HG02588 (cell line): ENCODE results near the gene ATP2B2.

ENCODE experiments used
- ATAC-seq: cut with Tn5 transposase; IDR thresholded peaks from one replicate; pipeline ENCODE4 v1.9.1; 2021; ENCODE audit warnings: mild to moderate bottlenecking, moderate library complexity; ENCODE audit not compliant: unreplicated experiment

The ATP2B2 gene

GRCh38 chr3:10453431-10454163 is 51.8 kb downstream of the ATP2B2 start:
- ATAC-seq: no peak

GRCh38 chr3:10450494-10451440 is 54.6 kb downstream of the ATP2B2 start:
- ATAC-seq: no peak

- ATAC-seq: no peak
Measured at GRCh38 chr3:10449436-10449835, 56.0 kb downstream of the ATP2B2 start.

- no peak for ATAC-seq
Measured at GRCh38 chr3:10448544-10448943, 56.8 kb downstream of the ATP2B2 start.

GRCh38 chr3:10447527-10448260 is 57.7 kb downstream of the ATP2B2 start:
- no peak for ATAC-seq

- no peak for ATAC-seq
Measured at GRCh38 chr3:10447110-10447509, 58.3 kb downstream of the ATP2B2 start.

- ATAC-seq: no peak
Measured at GRCh38 chr3:10445561-10446175, 59.7 kb downstream of the ATP2B2 start.

GRCh38 chr3:10444511-10444910 is 60.9 kb downstream of the ATP2B2 start:
- no peak for ATAC-seq

GRCh38 chr3:10444110-10444429 is 61.3 kb downstream of the ATP2B2 start:
- no peak for ATAC-seq

- ATAC-seq: no peak
Measured at GRCh38 chr3:10443272-10444109, 61.9 kb downstream of the ATP2B2 start.

- ATAC-seq: no peak
Measured at GRCh38 chr3:10442151-10442795, 63.1 kb downstream of the ATP2B2 start.

GRCh38 chr3:10440684-10441083 is 64.7 kb downstream of the ATP2B2 start:
- no peak for ATAC-seq

- no peak for ATAC-seq
Measured at GRCh38 chr3:10438902-10439610, 66.3 kb downstream of the ATP2B2 start.

- no peak for ATAC-seq
Measured at GRCh38 chr3:10437995-10438901, 67.1 kb downstream of the ATP2B2 start.

GRCh38 chr3:10437272-10437994 is 68.0 kb downstream of the ATP2B2 start:
- ATAC-seq: peak; percentile 52

- no peak for ATAC-seq
Measured at GRCh38 chr3:10435850-10436249, 69.5 kb downstream of the ATP2B2 start.

GRCh38 chr3:10434938-10435336 is 70.4 kb downstream of the ATP2B2 start:
- no peak for ATAC-seq
